GM23338 (cell line): ENCODE measurements around the gene MSTO1. TPM values are rescaled to one million over a fixed set of nuclear protein-coding genes. Genes with fewer than 3 reads are reported as not detected.

Experiments used
- ATAC-seq: fragments of 200-7000 bp; cut with Tn5 transposase; 3 replicates; pipeline ENCODE4 v1.9.1; 2020
- DNase-seq: peaks from one replicate; pipeline ENCODE4 v3.0.0-alpha.2; 2015; ENCODE audit warnings: low spot score
- H2AFZ ChIP-seq: fragments of 200-600 bp; sonication (generic); 2 replicates; pipeline ENCODE4 v1.8.0; 2016; ENCODE audit warnings: antibody characterized with exemption, mild to moderate bottlenecking, moderate library complexity
- H3F3A ChIP-seq: fragments of 200-600 bp; sonication (generic); replicated peaks from 2 replicates; pipeline ENCODE4 v1.8.0; 2017; ENCODE audit warnings: antibody characterized with exemption, mixed run types, low read depth
- H3K27ac ChIP-seq: fragments of 200-600 bp; sonication (generic); 2 replicates; pipeline ENCODE4 v1.6.1; 2016; ENCODE audit warnings: low read depth
- H3K27me3 ChIP-seq: fragments of 200-600 bp; sonication (generic); 2 replicates; pipeline ENCODE4 v1.8.0; 2016; ENCODE audit warnings: mild to moderate bottlenecking, mixed run types, moderate library complexity; ENCODE audit not compliant: insufficient read depth
- H3K36me3 ChIP-seq: fragments of 200-600 bp; sonication (generic); 2 replicates; pipeline ENCODE4 v1.8.0; 2016; ENCODE audit warnings: mild to moderate bottlenecking; ENCODE audit not compliant: insufficient read depth
- H3K4me1 ChIP-seq: fragments of 200-600 bp; sonication (generic); 2 replicates; pipeline ENCODE4 v1.8.0; 2016; ENCODE audit warnings: mild to moderate bottlenecking, moderate library complexity; ENCODE audit not compliant: insufficient read depth
- H3K4me2 ChIP-seq: fragments of 200-600 bp; sonication (generic); 2 replicates; pipeline ENCODE4 v1.7.1; 2017; ENCODE audit warnings: mixed run types
- H3K4me3 ChIP-seq: fragments of 200-600 bp; sonication (generic); 2 replicates; pipeline ENCODE4 v1.6.1; 2016; ENCODE audit warnings: mixed run types
- H3K79me2 ChIP-seq: fragments of 200-600 bp; sonication (generic); replicated peaks from 2 replicates; pipeline ENCODE4 v1.8.0; 2017; ENCODE audit warnings: mild to moderate bottlenecking; ENCODE audit not compliant: insufficient read depth
- H3K9me2 ChIP-seq: fragments of 200-600 bp; sonication (generic); 2 replicates; pipeline ENCODE4 v1.8.0; 2017; ENCODE audit not compliant: insufficient read depth
- H4K20me1 ChIP-seq: fragments of 200-600 bp; sonication (generic); replicated peaks from 2 replicates; pipeline ENCODE4 v1.8.0; 2017; ENCODE audit warnings: mild to moderate bottlenecking; ENCODE audit not compliant: insufficient read depth
- H3K27ac Mint-ChIP-seq: 2 replicates; pipeline ENCODE4 v1.8.0; 2020; ENCODE audit warnings: inconsistent platforms, mild to moderate bottlenecking, moderate library complexity, mixed read lengths
- H3K27me3 Mint-ChIP-seq: 3 replicates; pipeline ENCODE4 v1.8.0; 2022; ENCODE audit warnings: low read depth, mild to moderate bottlenecking, moderate library complexity, mixed read lengths, inconsistent platforms; ENCODE audit not compliant: insufficient read depth, poor library complexity
- H3K36me3 Mint-ChIP-seq: 3 replicates; pipeline ENCODE4 v1.8.0; 2021; ENCODE audit warnings: low read depth, mild to moderate bottlenecking, inconsistent platforms, moderate library complexity, mixed read lengths
- H3K4me1 Mint-ChIP-seq: 3 replicates; pipeline ENCODE4 v1.8.0; 2020; ENCODE audit warnings: mild to moderate bottlenecking, inconsistent platforms, mixed read lengths
- H3K4me3 Mint-ChIP-seq: 3 replicates; pipeline ENCODE4 v1.8.0; 2021; ENCODE audit warnings: moderate library complexity, mild to moderate bottlenecking, inconsistent platforms, mixed read lengths
- H3K9me3 Mint-ChIP-seq: 3 replicates; pipeline ENCODE4 v1.8.0; 2020; ENCODE audit warnings: moderate library complexity, mild to moderate bottlenecking, inconsistent platforms, mixed read lengths
- CREB1 ChIP-seq: fragments of 250-450 bp; sonication (Bioruptor Pico); IDR thresholded peaks from 2 replicates; pipeline ENCODE4 v1.5.0; 2020; ENCODE audit warnings: low read depth, mild to moderate bottlenecking, moderate library complexity
- EZH2 ChIP-seq: fragments of 200-600 bp; sonication (generic); IDR thresholded peaks from one replicate; pipeline ENCODE4 v1.8.0; 2017; ENCODE audit warnings: antibody characterized with exemption, mild to moderate bottlenecking, low read depth; ENCODE audit not compliant: unreplicated experiment
- EZH2phosphoT487 ChIP-seq: fragments of 200-600 bp; sonication (generic); IDR thresholded peaks from one replicate; pipeline ENCODE4 v1.8.1; 2018; ENCODE audit warnings: antibody characterized with exemption; ENCODE audit not compliant: unreplicated experiment
- JUNB ChIP-seq: IDR thresholded peaks from one replicate; pipeline ENCODE4 v1.6.1; 2016; ENCODE audit warnings: antibody characterized with exemption; ENCODE audit not compliant: unreplicated experiment
- NANOG ChIP-seq: IDR thresholded peaks from 2 replicates; pipeline ENCODE4 v1.6.1; 2016; ENCODE audit warnings: antibody characterized with exemption, borderline replicate concordance
- POLR2AphosphoS5 ChIP-seq: IDR thresholded peaks from 2 replicates; pipeline ENCODE4 v1.6.1; 2016; ENCODE audit warnings: antibody characterized with exemption, low read depth
- REST ChIP-seq: IDR thresholded peaks from one replicate; pipeline ENCODE4 v1.6.1; 2018; ENCODE audit warnings: antibody characterized with exemption; ENCODE audit not compliant: unreplicated experiment
- STAT1 ChIP-seq: IDR thresholded peaks from one replicate; pipeline ENCODE4 v1.6.1; 2016; ENCODE audit warnings: antibody characterized with exemption; ENCODE audit not compliant: unreplicated experiment
- ZNF114 ChIP-seq: fragments of 250-450 bp; sonication (Bioruptor Pico); IDR thresholded peaks from 2 replicates; pipeline ENCODE4 v1.5.0; 2020; ENCODE audit warnings: mild to moderate bottlenecking, moderate library complexity
- ZNF331 ChIP-seq: fragments of 250-450 bp; sonication (Bioruptor Pico); IDR thresholded peaks from 2 replicates; pipeline ENCODE4 v1.5.0; 2020; ENCODE audit warnings: low read depth, mild to moderate bottlenecking, moderate library complexity
- polyA plus RNA-seq: library from polyadenylated mRNA; unstranded; fragments of >200 nt; fragmentation: Nextera tagmentation; extraction: Ambion mirVana; gene quantifications from 2 replicates; pipeline ENCODE4 v1.2.1, GENCODE V29; 2016
- total RNA-seq: library from RNA; depleted of rRNA; stranded (reverse); fragments of >200 nt; shearing (Covaris generic); gene quantifications from 2 replicates; pipeline ENCODE4 v1.2.3, GENCODE V29; 2014
- TF ChIP-seq, protein P1 (sequence below): fragments of 250-450 bp; sonication (Bioruptor Pico); IDR thresholded peaks from 2 replicates; pipeline ENCODE4 v1.5.0; 2020; ENCODE audit warnings: mild to moderate bottlenecking, moderate library complexity
- TF ChIP-seq, protein P2 (sequence below): IDR thresholded peaks from 2 replicates; pipeline ENCODE4 v1.6.1; 2016; ENCODE audit warnings: antibody characterized with exemption
- TF ChIP-seq, protein P3 (sequence below), 2 experiments: fragments of 200-600 bp in 1 of 2; sonication (generic) in 1 of 2; conservative IDR thresholded peaks; 2 replicates each; pipeline versions ENCODE4 v1.5.1 to v1.6.1; 2016 to 2017; ENCODE audit warnings: antibody characterized with exemption in 2 of 2, low read depth in 2 of 2, mild to moderate bottlenecking in 2 of 2, moderate library complexity in 1 of 2

MSTO1 gene
- total and polyA plus RNA-seq, 2 experiments from 2014 or later, result 35.4 to 43.5 TPM

DNA sequence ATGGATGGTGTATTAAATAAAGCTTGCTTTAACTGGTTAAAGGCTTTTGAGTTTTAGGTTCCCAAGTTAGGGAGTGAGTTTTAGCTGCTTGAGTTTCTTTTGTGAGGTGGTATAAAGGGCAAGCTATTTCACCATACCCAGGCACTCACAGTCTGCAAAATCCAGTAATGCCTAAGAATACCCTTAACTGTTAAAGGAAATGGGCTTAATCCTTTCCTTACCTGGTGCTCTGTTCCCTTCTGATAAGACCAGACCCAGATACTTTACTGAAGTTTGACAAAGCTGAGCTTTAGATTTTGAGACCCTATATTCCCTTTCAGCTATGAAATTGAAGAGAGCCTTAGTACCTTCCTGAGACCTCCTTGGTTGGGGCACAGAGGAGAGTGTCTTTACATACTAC lies 30.3 kb downstream of the MSTO1 start:
- DNase-seq (no peak), ATAC-seq (no peak)
- Histone ChIP-seq H3K4me2 (no peak overlapping the region), H3K79me2 (no peaks in the 10 kb centered on the region), H3K9me2 (no peaks in the 10 kb centered on the region), H3K36me3 (peaks cover 12% of the 10 kb centered on the region; the same call in 1 of the 2 replicates), H2AFZ (no peak overlapping the region), H4K20me1 (no peaks in the 10 kb centered on the region), H3K27me3 (no peaks in the 10 kb centered on the region), H3K4me3 (no peak overlapping the region), H3K27ac (no peak overlapping the region), H3K4me1 (peaks cover 12% of the 10 kb centered on the region), H3F3A (no peaks in the 10 kb centered on the region; the same call in 1 of the 2 replicates)
- Mint-ChIP-seq H3K4me1 (peaks cover 8% of the 10 kb centered on the region), H3K36me3 (peaks cover 28% of the 10 kb centered on the region), H3K27ac (no peak overlapping the region), H3K9me3 (peaks cover 44% of the 10 kb centered on the region), H3K4me3 (no peak overlapping the region), H3K27me3 (peaks cover 6% of the 10 kb centered on the region)
- TF ChIP-seq ZNF331 (CRISPR knock-in tag) (no peak), REST (no peak), JUNB (no peak), EZH2 (no peak), POLR2AphosphoS5 (no peak), EZH2phosphoT487 (no peak), CREB1 (no peak), STAT1 (no peak), ZNF114 (CRISPR knock-in tag) (no peak), NANOG (no peak)
- TF ChIP-seq, protein P1, sequence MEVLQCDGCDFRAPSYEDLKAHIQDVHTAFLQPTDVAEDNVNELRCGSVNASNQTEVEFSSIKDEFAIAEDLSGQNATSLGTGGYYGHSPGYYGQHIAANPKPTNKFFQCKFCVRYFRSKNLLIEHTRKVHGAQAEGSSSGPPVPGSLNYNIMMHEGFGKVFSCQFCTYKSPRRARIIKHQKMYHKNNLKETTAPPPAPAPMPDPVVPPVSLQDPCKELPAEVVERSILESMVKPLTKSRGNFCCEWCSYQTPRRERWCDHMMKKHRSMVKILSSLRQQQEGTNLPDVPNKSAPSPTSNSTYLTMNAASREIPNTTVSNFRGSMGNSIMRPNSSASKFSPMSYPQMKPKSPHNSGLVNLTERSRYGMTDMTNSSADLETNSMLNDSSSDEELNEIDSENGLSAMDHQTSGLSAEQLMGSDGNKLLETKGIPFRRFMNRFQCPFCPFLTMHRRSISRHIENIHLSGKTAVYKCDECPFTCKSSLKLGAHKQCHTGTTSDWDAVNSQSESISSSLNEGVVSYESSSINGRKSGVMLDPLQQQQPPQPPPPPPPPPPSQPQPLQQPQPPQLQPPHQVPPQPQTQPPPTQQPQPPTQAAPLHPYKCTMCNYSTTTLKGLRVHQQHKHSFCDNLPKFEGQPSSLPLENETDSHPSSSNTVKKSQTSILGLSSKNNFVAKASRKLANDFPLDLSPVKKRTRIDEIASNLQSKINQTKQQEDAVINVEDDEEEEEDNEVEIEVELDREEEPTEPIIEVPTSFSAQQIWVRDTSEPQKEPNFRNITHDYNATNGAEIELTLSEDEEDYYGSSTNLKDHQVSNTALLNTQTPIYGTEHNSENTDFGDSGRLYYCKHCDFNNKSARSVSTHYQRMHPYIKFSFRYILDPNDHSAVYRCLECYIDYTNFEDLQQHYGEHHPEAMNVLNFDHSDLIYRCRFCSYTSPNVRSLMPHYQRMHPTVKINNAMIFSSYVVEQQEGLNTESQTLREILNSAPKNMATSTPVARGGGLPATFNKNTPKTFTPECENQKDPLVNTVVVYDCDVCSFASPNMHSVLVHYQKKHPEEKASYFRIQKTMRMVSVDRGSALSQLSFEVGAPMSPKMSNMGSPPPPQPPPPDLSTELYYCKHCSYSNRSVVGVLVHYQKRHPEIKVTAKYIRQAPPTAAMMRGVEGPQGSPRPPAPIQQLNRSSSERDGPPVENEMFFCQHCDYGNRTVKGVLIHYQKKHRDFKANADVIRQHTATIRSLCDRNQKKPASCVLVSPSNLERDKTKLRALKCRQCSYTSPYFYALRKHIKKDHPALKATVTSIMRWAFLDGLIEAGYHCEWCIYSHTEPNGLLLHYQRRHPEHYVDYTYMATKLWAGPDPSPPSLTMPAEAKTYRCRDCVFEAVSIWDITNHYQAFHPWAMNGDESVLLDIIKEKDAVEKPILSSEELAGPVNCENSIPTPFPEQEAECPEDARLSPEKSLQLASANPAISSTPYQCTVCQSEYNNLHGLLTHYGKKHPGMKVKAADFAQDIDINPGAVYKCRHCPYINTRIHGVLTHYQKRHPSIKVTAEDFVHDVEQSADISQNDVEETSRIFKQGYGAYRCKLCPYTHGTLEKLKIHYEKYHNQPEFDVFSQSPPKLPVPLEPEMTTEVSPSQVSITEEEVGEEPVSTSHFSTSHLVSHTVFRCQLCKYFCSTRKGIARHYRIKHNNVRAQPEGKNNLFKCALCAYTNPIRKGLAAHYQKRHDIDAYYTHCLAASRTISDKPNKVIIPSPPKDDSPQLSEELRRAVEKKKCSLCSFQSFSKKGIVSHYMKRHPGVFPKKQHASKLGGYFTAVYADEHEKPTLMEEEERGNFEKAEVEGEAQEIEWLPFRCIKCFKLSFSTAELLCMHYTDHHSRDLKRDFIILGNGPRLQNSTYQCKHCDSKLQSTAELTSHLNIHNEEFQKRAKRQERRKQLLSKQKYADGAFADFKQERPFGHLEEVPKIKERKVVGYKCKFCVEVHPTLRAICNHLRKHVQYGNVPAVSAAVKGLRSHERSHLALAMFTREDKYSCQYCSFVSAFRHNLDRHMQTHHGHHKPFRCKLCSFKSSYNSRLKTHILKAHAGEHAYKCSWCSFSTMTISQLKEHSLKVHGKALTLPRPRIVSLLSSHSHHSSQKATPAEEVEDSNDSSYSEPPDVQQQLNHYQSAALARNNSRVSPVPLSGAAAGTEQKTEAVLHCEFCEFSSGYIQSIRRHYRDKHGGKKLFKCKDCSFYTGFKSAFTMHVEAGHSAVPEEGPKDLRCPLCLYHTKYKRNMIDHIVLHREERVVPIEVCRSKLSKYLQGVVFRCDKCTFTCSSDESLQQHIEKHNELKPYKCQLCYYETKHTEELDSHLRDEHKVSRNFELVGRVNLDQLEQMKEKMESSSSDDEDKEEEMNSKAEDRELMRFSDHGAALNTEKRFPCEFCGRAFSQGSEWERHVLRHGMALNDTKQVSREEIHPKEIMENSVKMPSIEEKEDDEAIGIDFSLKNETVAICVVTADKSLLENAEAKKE, result no peak
- TF ChIP-seq, protein P2, sequence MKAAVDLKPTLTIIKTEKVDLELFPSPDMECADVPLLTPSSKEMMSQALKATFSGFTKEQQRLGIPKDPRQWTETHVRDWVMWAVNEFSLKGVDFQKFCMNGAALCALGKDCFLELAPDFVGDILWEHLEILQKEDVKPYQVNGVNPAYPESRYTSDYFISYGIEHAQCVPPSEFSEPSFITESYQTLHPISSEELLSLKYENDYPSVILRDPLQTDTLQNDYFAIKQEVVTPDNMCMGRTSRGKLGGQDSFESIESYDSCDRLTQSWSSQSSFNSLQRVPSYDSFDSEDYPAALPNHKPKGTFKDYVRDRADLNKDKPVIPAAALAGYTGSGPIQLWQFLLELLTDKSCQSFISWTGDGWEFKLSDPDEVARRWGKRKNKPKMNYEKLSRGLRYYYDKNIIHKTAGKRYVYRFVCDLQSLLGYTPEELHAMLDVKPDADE, result no peak
- TF ChIP-seq, protein P3, sequence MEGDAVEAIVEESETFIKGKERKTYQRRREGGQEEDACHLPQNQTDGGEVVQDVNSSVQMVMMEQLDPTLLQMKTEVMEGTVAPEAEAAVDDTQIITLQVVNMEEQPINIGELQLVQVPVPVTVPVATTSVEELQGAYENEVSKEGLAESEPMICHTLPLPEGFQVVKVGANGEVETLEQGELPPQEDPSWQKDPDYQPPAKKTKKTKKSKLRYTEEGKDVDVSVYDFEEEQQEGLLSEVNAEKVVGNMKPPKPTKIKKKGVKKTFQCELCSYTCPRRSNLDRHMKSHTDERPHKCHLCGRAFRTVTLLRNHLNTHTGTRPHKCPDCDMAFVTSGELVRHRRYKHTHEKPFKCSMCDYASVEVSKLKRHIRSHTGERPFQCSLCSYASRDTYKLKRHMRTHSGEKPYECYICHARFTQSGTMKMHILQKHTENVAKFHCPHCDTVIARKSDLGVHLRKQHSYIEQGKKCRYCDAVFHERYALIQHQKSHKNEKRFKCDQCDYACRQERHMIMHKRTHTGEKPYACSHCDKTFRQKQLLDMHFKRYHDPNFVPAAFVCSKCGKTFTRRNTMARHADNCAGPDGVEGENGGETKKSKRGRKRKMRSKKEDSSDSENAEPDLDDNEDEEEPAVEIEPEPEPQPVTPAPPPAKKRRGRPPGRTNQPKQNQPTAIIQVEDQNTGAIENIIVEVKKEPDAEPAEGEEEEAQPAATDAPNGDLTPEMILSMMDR (conservative IDR thresholded peaks at IDR 0.05; ENCODE audit: low read depth in 2 of 2), result no peak
